NCI-H1417 treated with DMSO at 0.1 percent for 48 hours (cell line): ENCODE data around the gene AP2M1.

Source experiments
- DNase-seq: peaks from one replicate; lab custom pipeline; 2025; lab: John Stamatoyannopoulos, UW

AP2M1 gene

GRCh38 chr3:184180165-184180564 lies 5.5 kb downstream of the AP2M1 start:
- DNase-seq = no peak

GRCh38 chr3:184181596-184181995 lies 6.9 kb downstream of the AP2M1 start:
- DNase-seq = no peak

- no peak for DNase-seq
Observed at GRCh38 chr3:184183679-184184078, 9.0 kb downstream of the AP2M1 start.

DNA sequence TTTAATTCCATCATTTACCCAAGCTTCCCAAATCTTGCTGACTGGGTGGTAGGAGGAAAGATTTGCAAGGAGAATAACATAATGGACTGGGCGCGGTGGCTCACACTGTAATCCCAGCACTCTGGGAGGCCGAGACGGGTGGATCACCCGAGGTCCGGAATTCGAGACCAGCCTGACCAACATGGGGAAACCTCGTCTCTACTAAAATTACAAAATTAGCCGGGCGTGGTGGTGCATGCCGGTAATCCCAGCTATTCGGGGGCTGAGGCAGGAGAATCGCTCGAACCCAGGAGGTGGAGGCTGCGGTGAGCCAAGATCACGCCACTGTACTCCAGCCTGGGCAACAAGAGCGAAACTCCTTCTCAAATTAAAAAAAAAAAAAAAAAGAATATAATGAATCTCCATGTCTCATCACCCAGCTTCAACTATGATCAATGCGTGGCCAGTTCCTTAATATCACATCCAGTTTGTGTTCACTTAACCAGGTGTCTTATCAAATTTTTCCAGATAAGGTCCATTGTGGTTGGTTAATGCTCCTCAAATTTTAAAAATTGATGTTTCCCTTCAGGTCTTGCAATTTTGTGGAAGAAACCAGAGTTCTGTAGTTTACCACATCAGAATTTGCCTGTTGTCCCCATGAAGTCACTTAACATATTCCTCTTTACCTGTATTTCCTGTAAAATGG lies 10.0 kb downstream of the AP2M1 start:
- no peak for DNase-seq

GRCh38 chr3:184185461-184186183 lies 11.0 kb downstream of the AP2M1 start:
- peak; percentile 96 for DNase-seq

DNA sequence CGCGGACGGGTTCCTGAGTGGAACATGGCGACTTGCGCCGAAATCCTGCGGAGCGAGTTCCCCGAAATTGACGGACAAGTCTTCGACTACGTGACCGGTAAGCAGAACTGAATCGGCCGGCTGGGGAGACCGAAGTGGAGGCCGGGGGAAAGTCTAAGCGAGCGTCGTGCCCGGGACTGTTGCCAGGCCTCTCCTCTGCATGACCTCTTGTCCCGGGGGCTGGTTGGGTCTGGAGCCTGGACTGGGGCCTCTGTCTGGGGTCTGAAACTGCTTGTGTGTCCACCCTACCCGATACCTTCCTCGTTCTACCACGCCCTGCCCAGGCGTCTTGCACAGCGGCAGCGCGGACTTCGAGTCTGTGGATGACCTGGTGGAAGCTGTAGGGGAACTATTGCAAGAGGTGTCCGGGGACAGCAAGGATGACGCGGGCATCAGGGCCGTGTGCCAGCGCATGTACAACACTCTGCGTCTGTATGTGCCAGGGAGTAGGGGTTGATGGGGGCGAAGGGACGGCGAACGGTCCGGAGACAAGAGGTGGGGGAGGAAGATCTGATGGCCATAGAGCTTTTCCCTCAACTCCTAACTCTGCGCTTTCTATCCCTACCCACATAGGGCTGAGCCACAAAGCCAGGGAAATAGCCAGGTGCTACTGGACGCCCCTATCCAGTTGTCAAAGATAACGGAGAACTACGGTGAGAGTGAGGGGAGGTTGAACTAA lies 11.7 kb downstream of the AP2M1 start, which contains the start of gene ABCF3:
TSS of gene ABCF3 (plus strand) at position 16 of the 718 bp plus-strand sequence. CDS start at position 25, 9 bp downstream.
- no peak for DNase-seq

GRCh38 chr3:184186902-184187207 lies 12.2 kb downstream of the AP2M1 start:
- no peak for DNase-seq

DNA sequence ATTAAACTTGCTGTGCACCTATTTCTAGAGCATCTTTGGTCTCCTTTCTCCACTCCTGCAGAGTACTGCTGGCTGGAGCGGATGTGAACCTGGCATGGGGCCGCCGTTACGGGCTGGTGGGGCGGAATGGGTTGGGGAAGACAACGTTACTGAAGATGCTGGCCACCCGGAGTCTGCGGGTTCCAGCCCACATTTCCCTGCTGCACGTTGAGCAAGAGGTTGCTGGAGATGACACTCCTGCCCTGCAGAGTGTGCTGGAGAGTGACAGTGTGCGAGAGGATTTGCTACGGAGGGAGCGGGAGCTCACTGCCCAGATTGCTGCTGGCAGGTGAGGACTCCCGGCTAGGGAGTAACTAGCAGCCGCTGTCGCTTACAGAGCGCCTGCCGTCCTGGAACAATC lies 13.4 kb downstream of the AP2M1 start:
- no peak for DNase-seq

- DNase-seq = no peak
Observed at GRCh38 chr3:184189421-184189820, 14.8 kb downstream of the AP2M1 start.

DNA sequence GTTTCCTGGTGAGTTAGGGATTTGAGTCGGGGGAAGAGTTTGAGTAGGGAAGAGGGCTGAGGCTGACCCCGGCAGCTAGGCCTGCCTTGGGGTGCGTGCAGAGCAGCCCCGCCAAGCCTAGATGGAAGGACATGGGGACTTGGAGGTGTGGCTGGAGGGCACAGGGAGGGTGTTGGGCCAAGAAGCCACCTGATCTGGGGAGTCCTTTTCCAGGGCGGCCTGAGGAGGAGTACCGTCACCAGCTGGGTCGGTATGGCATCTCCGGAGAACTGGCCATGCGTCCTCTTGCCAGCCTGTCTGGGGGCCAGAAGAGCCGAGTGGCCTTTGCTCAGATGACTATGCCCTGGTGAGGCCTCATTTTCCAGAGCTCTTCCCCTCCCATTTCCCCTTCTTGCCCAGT lies 18.2 kb downstream of the AP2M1 start:
- DNase-seq = no peak

GRCh38 chr3:184193991-184194539 lies 19.4 kb downstream of the AP2M1 start:
- no peak for DNase-seq

- no peak for DNase-seq
Observed at GRCh38 chr3:184196536-184196935, 21.9 kb downstream of the AP2M1 start.

- no peak for DNase-seq
Observed at GRCh38 chr3:184198509-184198908, 23.9 kb downstream of the AP2M1 start.

GRCh38 chr3:184200825-184201224 lies 26.2 kb downstream of the AP2M1 start:
- no peak for DNase-seq

GRCh38 chr3:184203526-184203925 lies 28.9 kb downstream of the AP2M1 start:
- DNase-seq = no peak

DNA sequence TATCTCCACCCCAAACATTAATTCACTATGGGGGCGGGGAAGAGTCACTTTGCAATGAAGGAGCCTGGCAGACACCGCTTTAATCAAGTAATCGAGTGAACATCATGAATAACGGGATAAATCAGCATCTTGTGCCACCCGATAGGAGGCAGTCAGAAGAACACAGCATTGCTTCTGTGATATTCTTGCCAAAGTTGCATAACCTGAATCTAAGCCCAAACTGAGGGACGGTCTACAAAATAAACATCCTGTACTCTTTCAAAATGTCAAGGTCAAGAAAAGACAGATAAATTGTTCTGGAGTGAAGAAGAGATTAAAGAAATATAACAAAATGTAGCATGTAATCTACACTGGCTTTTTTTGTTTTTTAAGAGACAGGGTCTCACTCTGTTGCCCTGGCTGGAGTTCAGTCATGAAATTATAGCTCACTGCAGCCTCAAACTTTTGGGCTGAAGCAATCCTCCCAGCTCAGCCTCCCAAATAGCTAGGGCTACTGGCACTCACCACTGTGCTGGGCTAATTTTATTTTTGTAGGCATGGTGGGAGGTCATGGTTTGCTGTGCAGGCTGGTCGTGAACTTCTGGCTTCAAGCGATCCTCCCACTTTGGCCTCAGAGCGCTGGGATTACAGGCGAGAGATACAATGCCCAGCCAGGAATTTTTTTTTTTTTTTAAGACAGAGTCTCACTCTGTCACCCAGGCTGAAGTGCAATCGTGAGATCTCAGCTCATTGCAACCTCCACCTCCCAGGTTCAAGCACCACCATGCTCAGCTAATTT lies 34.7 kb downstream of the AP2M1 start:
- DNase-seq = no peak

GRCh38 chr3:184211297-184211696 lies 36.6 kb downstream of the AP2M1 start:
- no peak for DNase-seq

- no peak for DNase-seq
Observed at GRCh38 chr3:184211718-184212117, 37.1 kb downstream of the AP2M1 start.

GRCh38 chr3:184218814-184219213 lies 44.2 kb downstream of the AP2M1 start:
- DNase-seq = no peak

GRCh38 chr3:184222521-184222920 lies 47.9 kb downstream of the AP2M1 start:
- DNase-seq = no peak

DNA sequence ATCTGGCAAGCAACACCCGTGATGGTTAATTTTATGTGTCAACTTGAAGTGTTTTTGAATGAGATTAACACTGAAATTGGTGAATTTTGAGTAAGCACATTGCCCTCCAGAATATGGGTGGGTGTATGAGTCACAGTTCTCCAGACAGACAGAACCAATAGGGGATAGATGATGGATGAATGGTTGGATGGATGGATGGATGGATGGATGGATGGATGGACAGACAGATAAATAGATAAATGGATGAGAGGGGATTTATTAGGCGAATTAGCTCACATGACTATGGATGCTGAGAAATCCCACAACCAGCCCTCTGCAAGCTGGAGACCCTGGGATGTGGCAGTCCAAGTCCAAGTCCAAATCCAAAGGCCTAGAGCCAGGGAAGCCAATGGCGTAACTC lies 49.3 kb downstream of the AP2M1 start:
- DNase-seq = no peak

- no peak for DNase-seq
Observed at GRCh38 chr3:184227481-184227935, 52.9 kb downstream of the AP2M1 start.
